HL-60 (cell line): Measurements from ENCODE around the gene MRPL46.

Experiments
- DNase-seq, 2 experiments: peaks; one replicate each; pipeline ENCODE4 v3.0.0-alpha.2; 2010 to 2020; ENCODE audit warnings: low read depth in 1 of 2, low spot score in 1 of 2
- H3K27ac ChIP-seq: fragments of 250-450 bp; sonication (Bioruptor Pico); replicated peaks from 2 replicates; pipeline ENCODE4 v1.5.1; 2020; ENCODE audit warnings: mild to moderate bottlenecking, moderate library complexity
- H3K27me3 ChIP-seq: fragments of 250-450 bp; sonication (Bioruptor Pico); 2 replicates; pipeline ENCODE4 v1.5.1; 2021; ENCODE audit warnings: mild to moderate bottlenecking, moderate library complexity; ENCODE audit not compliant: insufficient read depth, poor library complexity, severe bottlenecking
- H3K4me3 ChIP-seq: replicated peaks from 2 replicates; pipeline ENCODE4 v1.5.1; 2011; ENCODE audit warnings: mild to moderate bottlenecking, control low read depth, low read length; ENCODE audit not compliant: insufficient read depth
- CTCF ChIP-seq: IDR thresholded peaks from one replicate; pipeline ENCODE4 v1.5.1; 2011; ENCODE audit warnings: low read length, control low read depth, inconsistent platforms; ENCODE audit not compliant: insufficient read depth
- GABPA ChIP-seq: IDR thresholded peaks from 2 replicates; pipeline ENCODE4 v1.6.1; 2012; ENCODE audit warnings: low read depth
- POLR2AphosphoS5 ChIP-seq: IDR thresholded peaks from 2 replicates; pipeline ENCODE4 v1.6.1; 2012; ENCODE audit warnings: low read depth
- REST ChIP-seq: IDR thresholded peaks from 2 replicates; pipeline ENCODE4 v1.6.1; 2012; ENCODE audit warnings: low read depth; ENCODE audit not compliant: insufficient replicate concordance
- SPI1 ChIP-seq: IDR thresholded peaks from 2 replicates; pipeline ENCODE4 v1.6.1; 2012; ENCODE audit warnings: low read depth, mild to moderate bottlenecking, borderline replicate concordance

MRPL46 gene

DNA sequence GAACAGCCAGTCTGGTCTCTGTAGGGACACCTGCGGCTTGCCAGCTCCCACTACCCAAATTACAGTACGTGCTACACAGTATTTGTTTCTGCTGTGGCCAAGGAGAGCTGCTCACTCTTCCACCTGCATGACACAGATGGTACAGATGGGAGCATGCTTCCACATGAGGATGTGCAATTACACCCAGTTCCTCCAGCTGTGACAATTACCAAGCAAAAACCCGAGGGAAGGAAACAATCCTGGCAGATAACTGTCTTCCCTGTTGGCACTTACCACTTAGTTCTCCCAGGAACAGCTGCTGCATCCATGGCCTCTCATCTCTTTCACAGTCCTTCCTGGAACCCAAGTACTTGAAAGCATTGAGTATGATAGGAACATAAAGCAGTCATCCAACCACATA lies 44.9 kb upstream of the MRPL46 start:
- H3K27me3 ChIP-seq, result no peaks in the 10 kb centered on the region
- H3K4me3 ChIP-seq, result no peak overlapping the region
- no peak overlapping the region for H3K27ac ChIP-seq
- TF ChIP-seq CTCF, result no peak
- TF ChIP-seq REST, result no peak
- TF ChIP-seq GABPA, result no peak
- no peak for TF ChIP-seq SPI1
- TF ChIP-seq POLR2AphosphoS5, result no peak
- DNase-seq, result no peak

DNA sequence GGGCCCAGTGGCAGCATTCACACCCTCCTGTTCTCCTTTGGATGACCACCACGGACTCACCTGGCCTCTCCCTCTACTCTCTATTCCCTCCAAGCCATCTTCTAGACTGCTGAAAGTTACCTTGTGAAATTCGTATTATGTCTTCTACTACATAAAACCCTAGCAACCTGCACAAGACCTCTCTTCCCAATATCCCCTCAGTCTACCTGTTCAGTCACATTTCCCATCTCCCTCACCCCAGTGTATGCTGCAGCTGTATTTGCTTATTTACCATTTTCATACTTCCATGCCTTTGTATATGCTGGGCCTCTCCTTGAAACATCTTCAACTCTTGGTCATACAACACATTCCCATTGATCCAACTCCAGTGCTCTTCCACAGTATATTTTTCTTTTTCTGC lies 44.0 kb upstream of the MRPL46 start:
- Histone ChIP-seq H3K4me3 (no peak overlapping the region), H3K27me3 (no peaks in the 10 kb centered on the region), H3K27ac (no peak overlapping the region)
- TF ChIP-seq CTCF (no peak), POLR2AphosphoS5 (no peak), GABPA (no peak), SPI1 (no peak), REST (no peak)
- DNase-seq, result no peak

DNA sequence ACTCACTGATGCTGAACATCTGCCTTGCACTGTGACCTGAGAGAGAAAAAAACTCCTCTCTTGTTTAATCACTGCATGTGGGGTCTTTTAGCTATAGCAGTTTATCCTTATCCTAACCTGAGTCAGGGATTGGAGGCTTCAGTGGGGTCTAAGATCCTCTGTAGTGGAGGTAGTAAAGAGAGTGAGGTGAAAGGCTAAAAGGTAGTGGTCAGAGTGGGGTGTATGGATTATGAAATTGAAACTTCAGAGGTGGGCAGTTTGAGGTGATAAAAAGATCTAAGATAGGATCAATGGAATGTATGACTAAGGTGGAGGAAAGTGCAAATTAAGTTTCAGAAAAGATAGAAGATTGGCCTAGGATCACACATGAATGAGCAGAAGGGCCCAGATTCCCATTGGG lies 42.8 kb upstream of the MRPL46 start:
- Histone ChIP-seq H3K4me3 (no peak overlapping the region), H3K27me3 (no peaks in the 10 kb centered on the region), H3K27ac (no peak overlapping the region)
- no peak for DNase-seq
- TF ChIP-seq GABPA (no peak), POLR2AphosphoS5 (no peak), REST (no peak), CTCF (no peak), SPI1 (no peak)
